Measurements from ENCODE around the gene C8G. TPM values are rescaled to one million over a fixed set of nuclear protein-coding genes. Genes with fewer than 3 reads are reported as not detected.

C8G gene
- total and polyA plus RNA-seq, 2 of the 8 experiments (the other 6 are each of a cell fraction or from before 2014, with no cell fraction given) = 0.62 to 0.80 TPM

DNA sequence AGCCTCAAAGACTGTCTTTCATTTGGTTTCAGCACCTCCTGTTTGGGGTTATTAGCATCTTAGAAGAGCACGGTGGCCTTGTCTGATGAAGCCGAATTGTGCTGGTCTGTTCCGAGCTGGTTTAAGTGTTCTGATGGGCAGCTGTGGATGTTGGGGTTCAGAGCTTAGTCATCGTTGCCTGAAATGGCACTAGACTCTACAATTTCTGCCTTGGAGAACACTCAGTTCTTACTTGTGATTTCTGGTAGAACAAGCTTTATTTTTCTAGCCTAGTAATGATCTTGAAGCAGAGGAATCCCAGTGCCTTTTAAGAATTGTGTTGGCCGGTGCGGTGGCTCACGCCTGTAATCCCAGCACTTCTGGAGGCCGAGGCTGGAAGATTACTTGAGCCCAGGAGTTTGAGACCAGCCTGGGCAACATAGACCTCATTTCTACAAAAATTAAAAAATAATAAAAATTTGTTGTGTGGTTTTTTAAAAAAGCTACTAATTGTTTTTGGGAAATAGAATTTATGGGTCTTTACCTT, 8.3 kb upstream of the C8G start:
- Histone ChIP-seq H3K79me1 (ENCODE audit: low read depth, low read length) (no peaks in the 10 kb centered on the region; the same call in none of the 2 replicates), H3K23me2 (ENCODE audit: low read depth, low read length) (no peaks in the 10 kb centered on the region), H3K4me1 (replicated peaks in 1 of 4; ENCODE audit: control insufficient read depth in 3 of 4, insufficient read depth in 4 of 4, low read length in 3 of 4) (peaks cover 0 to 6% (median 0%) of the 10 kb centered on the region in 4 experiments; a peak in 2 of 7 replicates), H2AK5ac (ENCODE audit: low read depth, low read length) (no peak overlapping the region), H3K4ac (replicated peaks; ENCODE audit: insufficient read length, low read depth, low read length) (no peak overlapping the region), H2BK20ac (ENCODE audit: low read length) (no peak overlapping the region), H4K20me1 (replicated peaks in 1 of 2; ENCODE audit: control insufficient read depth in 1 of 2, insufficient read depth in 2 of 2, low read length in 2 of 2) (peaks cover 2 to 22% of the 10 kb centered on the region in 2 experiments), H2BK15ac (ENCODE audit: low read length) (no peak overlapping the region), H4K8ac (ENCODE audit: extremely low read depth, insufficient read depth, low read length) (no peak overlapping the region), H3K18ac (ENCODE audit: extremely low read depth, low read length) (no peak overlapping the region), H2BK120ac (replicated peaks; ENCODE audit: low read depth, low read length) (no peak overlapping the region), H4K91ac (replicated peaks; ENCODE audit: insufficient read length, low read length) (no peak overlapping the region), H3K14ac (ENCODE audit: insufficient read length) (no peak overlapping the region), H3K4me2 (ENCODE audit: insufficient read depth in 1 of 2, low read depth in 2 of 2, low read length in 2 of 2) (no peak overlapping the region), H3K79me2 (ENCODE audit: control insufficient read depth in 1 of 2, insufficient read depth in 2 of 2, low read length in 2 of 2) (no peaks in the 10 kb centered on the region; a peak in 1 of 4 replicates), H2AFZ (ENCODE audit: low read length) (no peak overlapping the region), H2BK5ac (ENCODE audit: low read depth, low read length) (no peak overlapping the region), H3K36me3 (ENCODE audit: control insufficient read depth in 2 of 4, insufficient read depth in 4 of 4, low read length in 3 of 4) (peaks cover 10 to 21% (median 11%) of the 10 kb centered on the region in 4 experiments; a peak in 7 of 8 replicates), H2BK12ac (ENCODE audit: low read depth, low read length) (no peak overlapping the region), H3K56ac (replicated peaks; ENCODE audit: insufficient read length, low read depth, low read length) (no peak overlapping the region), H4K5ac (ENCODE audit: insufficient read length, low read depth, low read length) (no peak overlapping the region), H3K23ac (ENCODE audit: insufficient read length) (no peak overlapping the region), H3K27ac (ENCODE audit: low read depth, low read length) (no peak overlapping the region), H3K4me3 (ENCODE audit: extremely low read depth in 1 of 4, insufficient read depth in 2 of 4, low read depth in 3 of 4, low read length in 4 of 4) (no peak overlapping the region), H3K27me3 (replicated peaks in 1 of 4; ENCODE audit: control insufficient read depth in 3 of 4, extremely low read depth in 1 of 4, insufficient read depth in 3 of 4, low read length in 3 of 4) (no peaks in the 10 kb centered on the region), H3K9me3 (ENCODE audit: insufficient read depth in 2 of 2, low read depth in 1 of 2, low read length in 1 of 2) (no peaks in the 10 kb centered on the region; a peak in 1 of 4 replicates), H3K9ac (replicated peaks in 1 of 4; ENCODE audit: extremely low read depth in 1 of 4, low read depth in 3 of 4, low read length in 3 of 4) (no peak overlapping the region)
- CTCF ChIA-PET (ENCODE audit: partially characterized antibody) = interaction anchor here (0.6 to 2.2 kb wide), 7 partner anchors 10 to 957 kb away, joined by 3 to 6 read pairs (median 4); no protein-coding TSS in a partner anchor
- DNase-seq (ENCODE audit: low read depth in 1 of 2, low spot score in 2 of 2) (no peak), FAIRE-seq (no peak)
- POLR2A ChIA-PET (ENCODE audit: partially characterized antibody) = interaction anchor here (1.2 to 2.1 kb wide), 2 partner anchors 29 to 48 kb away, joined by 3 to 4 read pairs; no protein-coding TSS in a partner anchor
- WGBS, 2 experiments (ENCODE audit: extremely low coverage in 1 of 2, insufficient coverage in 1 of 2, insufficient read length in 1 of 2, insufficient replicate concordance in 2 of 2, low coverage in 1 of 2, low lambda C conversion rate in 2 of 2, missing lambda C conversion rate in 1 of 2) = 95% methylated on average over 8 of the region's 8 CpGs; no CpG with 5 or more reads in 1 of the 2 experiments
- TF ChIP-seq, protein P1, sequence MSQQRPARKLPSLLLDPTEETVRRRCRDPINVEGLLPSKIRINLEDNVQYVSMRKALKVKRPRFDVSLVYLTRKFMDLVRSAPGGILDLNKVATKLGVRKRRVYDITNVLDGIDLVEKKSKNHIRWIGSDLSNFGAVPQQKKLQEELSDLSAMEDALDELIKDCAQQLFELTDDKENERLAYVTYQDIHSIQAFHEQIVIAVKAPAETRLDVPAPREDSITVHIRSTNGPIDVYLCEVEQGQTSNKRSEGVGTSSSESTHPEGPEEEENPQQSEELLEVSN (IDR thresholded peaks at IDR 0.05) = no peak
- no peak for TF ChIP-seq EZH2 (IDR thresholded peaks at IDR 0.05; ENCODE audit: low read depth, low read length, severe bottlenecking)
- no peak for TF ChIP-seq CTBP2 (IDR thresholded peaks at IDR 0.05; ENCODE audit: borderline replicate concordance, insufficient read depth, insufficient read length, low read length)
- no peak for TF ChIP-seq RFX5 (IDR thresholded peaks at IDR 0.05; ENCODE audit: borderline replicate concordance, low read depth, low read length)
- TF ChIP-seq SP1 (IDR thresholded peaks at IDR 0.05; ENCODE audit: low read depth, low read length) = no peak
- TF ChIP-seq, protein P2, sequence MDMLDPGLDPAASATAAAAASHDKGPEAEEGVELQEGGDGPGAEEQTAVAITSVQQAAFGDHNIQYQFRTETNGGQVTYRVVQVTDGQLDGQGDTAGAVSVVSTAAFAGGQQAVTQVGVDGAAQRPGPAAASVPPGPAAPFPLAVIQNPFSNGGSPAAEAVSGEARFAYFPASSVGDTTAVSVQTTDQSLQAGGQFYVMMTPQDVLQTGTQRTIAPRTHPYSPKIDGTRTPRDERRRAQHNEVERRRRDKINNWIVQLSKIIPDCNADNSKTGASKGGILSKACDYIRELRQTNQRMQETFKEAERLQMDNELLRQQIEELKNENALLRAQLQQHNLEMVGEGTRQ (IDR thresholded peaks at IDR 0.05; ENCODE audit: low read length) = no peak
- TF ChIP-seq RBBP5 (IDR thresholded peaks at IDR 0.05; ENCODE audit: borderline replicate concordance, low read depth, low read length) = no peak
- TF ChIP-seq, protein P3, sequence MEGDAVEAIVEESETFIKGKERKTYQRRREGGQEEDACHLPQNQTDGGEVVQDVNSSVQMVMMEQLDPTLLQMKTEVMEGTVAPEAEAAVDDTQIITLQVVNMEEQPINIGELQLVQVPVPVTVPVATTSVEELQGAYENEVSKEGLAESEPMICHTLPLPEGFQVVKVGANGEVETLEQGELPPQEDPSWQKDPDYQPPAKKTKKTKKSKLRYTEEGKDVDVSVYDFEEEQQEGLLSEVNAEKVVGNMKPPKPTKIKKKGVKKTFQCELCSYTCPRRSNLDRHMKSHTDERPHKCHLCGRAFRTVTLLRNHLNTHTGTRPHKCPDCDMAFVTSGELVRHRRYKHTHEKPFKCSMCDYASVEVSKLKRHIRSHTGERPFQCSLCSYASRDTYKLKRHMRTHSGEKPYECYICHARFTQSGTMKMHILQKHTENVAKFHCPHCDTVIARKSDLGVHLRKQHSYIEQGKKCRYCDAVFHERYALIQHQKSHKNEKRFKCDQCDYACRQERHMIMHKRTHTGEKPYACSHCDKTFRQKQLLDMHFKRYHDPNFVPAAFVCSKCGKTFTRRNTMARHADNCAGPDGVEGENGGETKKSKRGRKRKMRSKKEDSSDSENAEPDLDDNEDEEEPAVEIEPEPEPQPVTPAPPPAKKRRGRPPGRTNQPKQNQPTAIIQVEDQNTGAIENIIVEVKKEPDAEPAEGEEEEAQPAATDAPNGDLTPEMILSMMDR (IDR thresholded peaks at IDR 0.05; ENCODE audit: control extremely low read depth in 1 of 3, insufficient read depth in 1 of 3, low read depth in 1 of 3, low read length in 3 of 3) = no peak
